Measurements from ENCODE around the gene ZNF22.
A peak's percentile ranks its signal among the peaks of the same experiment; 100 is the strongest.

The ZNF22 gene

DNA sequence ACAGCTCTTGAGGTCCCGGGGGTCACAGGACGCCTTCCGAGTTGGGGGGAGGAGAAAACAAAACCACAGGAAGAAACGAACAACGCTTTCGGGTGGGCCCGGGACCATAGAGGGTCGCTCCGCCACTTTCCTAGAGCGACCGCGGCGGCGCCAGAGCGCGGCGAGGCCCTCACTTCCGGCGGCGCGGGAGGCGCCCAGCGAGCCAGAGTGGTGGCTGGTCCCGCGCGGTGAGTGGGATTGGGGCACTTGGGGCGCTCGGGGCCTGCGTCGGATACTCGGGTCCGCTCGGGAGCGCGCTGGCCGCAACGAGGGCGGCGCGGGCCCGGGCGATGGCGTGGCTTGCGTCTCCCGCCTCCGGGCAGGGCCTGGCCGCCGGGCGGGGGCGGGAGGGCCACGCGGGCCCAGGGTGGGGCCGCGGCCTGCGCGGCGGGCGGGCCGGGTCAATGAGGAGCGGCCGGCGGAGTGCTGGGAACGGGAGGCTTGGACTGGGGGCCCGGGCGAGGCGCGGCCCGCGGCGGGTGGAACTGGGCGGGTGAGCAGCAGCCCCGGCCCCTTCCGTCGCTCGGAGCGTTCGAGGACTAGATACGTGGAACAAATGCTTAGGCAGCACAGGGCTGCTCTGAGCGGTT is at the start of gene ZNF22:
ZNF22 (plus strand) TSS at position 172 of the 629 bp plus-strand sequence. CDS start 2,446 bp downstream, outside the sequence.
- DNase-seq: peak; percentile 66

DNA sequence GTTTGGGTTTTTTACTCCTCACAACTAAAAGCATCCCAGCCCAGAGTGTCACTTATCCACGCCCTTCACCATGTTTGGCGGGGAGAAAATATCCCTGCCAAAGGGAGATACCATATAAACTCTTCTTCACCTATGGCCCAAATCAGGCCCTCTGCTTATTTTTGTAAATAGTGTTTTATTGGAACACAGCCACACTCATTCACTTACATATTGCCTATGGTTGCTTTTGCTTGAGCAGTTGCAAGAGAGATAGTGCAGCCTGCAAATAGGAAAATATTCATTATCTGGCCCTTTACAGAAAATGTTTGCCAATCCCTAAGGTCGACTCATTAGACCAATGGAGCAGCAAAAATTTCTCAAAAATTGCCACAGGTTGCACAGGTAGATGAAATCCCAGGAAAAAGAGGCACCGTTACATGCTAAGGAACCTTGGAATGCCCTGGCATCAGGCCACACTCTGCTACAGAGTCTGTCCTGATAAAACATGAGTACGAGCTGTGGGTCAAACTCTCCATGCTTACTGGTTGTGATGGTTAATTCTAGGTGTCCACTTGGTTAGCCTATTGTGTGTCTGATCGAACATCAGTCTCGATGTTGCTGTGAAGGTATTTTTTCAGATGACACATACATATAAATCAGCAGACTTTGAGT is 49.0 kb upstream of the ZNF22 start:
- no peak for DNase-seq

DNA sequence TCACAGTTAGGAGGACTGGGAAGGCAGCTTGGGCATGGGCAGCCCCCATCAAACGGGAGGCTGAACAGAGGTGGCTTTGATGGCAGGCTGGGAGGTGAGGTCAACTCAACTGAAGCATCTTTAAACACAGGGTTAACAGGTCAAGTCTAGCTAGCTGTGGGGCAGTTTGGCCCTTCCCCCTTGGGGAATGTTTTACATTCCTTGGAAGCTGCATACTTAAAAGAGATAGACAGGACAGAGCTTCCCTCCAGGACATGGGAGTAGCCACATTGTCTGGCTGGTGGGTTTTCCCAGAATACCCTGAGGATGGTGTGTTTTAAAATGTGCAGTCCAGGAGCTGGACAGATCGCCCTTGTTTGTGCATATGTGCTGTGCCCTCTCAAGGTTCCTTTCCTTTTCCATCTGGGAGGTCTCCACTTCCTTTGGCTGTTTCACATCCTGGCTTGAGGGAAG is 47.9 kb upstream of the ZNF22 start:
- DNase-seq: no peak

DNA sequence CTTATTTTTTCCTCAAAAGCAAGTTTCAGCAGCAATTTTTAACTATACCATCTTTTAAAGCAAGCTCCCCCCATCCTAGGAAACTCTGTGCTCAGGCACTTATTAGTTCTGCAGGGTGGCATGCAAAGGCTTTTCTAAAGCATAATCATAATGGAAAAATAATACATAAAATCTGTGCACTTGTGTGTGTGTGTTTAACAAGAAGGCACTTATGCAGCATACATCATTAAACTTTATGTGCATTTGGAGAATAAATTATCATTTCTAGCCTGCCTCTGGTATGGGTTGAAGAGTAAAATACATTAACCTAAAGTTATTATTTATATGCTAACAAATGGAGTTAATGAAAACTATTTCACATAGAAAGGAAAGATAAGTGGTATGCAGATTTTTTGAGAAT is 46.7 kb upstream of the ZNF22 start:
- DNase-seq: no peak

DNA sequence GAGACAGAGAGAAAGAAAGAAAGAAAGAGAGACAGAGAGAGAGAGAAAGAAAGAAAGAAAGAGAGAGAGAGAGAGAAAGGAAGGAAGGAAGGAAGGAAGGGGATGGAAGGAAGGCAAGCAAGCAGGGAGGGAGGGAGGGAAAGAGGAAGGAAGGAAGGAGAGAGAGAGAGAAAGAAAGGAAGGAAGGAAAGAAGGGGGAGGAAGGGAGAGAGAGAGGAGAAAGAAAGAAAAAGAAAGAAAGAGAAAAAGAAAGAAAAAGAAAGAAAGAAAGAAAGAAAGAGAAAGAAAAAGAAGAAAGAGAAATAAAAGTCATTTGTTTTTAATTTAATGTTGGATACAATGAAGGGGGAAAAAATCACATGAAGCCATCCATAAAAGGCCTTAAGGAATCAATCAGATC is 45.8 kb upstream of the ZNF22 start:
- DNase-seq: no peak

DNA sequence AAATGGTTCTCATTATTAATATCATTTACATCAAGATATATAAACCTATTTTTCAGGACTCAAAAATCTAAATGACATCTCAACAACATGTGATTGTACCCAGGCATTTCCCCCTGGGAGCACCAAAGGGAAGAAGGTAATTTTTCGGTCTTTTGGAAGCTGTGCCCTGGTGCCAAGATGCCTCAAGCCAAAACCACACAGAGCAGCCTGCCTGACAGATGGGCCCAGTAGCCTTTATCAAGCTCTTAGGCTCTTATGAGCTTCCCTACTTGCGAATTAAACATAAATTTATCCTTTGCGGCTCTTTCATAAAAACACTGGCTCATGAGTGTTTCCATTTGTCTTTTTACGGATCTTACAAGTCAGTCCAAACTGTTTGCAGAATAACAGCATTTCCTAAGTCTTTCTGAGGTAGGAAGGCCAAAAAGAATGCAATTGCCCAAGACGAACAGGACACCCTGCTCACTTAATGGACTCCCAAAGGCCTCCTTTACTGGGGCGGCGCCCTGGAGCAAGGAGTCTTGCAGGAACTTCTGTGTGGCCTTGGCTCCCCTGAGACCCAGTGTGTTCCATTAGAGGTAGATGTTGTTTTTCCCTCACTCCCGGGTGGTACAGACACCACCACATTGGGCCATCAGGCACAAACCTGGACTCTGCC is 45.2 kb upstream of the ZNF22 start:
- no peak for DNase-seq

DNA sequence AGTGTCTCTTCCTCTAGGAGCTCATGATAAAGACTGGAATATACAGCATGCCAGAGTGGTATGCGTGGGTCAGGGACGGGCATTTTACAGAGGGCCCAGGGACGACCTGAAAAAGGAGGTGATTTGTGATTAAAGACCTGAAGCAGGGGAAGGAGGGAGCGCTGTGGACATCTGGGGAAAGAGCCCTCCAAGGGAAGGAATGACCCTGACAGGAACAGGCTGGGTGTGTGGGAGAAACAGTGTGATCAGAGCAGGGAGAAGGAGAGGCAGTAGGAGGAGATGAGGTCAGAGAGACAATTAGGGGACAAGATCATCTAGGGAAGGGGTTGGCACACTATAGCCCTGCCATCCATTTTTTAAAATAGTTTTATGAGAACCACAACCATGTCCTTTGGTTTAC is 44.5 kb upstream of the ZNF22 start:
- no peak for DNase-seq

DNA sequence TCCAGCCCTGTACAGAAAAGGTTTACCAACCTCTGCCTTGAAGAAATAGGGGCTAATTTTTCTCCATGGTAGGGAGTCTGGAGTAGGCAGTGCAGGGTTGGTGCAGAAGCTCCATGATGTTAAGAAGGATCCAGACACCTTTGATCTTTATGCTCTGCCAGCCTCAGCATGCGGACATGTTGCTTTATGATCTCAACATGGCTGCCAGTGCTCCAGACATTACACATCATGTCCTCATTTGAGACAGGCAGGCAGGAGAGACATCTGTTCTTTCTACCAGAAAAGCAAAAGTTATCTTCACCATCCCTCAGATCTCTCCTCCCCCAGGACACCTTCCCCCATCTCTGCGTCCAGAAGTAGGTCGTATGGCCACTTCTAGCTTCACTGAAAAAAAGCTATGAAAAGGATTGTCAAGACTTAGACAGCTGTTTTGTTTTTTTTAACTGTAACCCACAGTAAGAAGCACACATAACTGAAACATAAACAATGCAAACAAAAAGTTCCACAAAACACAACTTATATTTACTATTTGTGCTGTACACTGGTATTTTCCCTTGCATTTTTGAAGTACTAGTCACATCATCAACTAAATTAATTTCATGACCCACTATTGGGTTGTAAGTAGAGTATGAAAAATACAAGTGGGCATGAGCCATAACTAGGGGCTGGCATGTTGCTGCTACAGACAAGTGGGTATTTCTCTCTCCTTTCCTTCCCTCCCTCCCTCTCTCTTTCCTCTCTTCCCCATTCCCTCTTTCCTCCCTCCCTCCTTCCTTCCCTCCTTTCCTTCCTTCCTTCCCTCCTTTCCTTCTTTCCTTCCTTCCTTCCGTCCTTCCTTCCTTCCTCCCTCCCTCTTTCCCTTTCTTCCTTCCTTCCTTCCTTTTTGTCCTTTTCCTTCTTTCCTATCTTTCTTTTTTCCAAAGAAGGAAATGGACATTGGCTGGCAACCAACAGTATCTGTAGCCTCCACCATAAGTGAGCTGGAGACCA is 43.7 kb upstream of the ZNF22 start:
- DNase-seq: no peak

DNA sequence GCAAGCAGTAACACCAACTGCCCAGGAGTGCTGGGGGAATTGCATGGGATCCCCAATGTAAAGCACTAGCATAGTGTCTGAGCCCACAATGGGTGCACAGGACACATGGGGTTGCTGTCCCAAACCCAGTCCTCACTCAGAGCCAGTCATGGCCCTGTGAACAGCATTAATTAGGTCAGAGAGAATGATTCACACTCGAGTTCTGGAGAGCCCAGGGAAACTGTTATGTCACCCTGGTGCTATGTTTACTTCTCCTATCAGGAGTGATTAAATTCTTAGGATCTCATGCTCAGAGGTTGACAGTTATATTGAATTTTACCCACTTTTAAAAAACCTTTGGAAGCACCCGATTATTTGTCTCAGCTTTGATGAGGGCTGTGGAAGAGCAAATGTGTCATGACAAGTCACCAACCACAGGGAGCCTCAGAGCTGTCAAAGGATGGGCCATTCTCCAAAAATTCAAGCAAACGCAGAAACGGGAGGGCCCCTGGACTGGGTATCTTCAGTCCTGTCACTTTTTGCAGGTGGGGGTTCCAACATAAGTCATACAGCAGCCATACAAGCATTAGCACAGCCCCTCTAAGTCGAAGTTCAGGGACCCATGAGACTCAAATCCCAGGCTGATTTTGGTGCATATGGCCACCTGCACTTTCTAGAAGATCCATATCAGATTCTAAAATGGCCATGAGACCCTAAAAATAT is 42.4 kb upstream of the ZNF22 start:
- no peak for DNase-seq

DNA sequence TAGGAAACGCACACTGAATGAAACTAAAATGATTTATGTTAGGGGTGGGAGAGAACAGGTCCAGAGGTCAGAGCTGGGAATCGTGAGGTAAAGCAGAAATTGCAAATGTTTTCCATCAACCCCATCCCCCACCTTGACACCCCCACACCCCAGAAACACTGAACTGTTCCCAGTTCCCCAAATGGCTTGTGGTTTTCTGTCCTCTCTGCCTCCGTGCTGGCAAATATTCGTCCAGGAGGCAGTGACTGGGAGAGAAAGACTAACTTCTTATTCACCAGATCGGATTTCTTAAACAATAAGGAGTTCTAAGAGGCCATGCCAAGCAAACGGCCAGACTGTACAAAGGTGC is 41.9 kb upstream of the ZNF22 start:
- no peak for DNase-seq

DNA sequence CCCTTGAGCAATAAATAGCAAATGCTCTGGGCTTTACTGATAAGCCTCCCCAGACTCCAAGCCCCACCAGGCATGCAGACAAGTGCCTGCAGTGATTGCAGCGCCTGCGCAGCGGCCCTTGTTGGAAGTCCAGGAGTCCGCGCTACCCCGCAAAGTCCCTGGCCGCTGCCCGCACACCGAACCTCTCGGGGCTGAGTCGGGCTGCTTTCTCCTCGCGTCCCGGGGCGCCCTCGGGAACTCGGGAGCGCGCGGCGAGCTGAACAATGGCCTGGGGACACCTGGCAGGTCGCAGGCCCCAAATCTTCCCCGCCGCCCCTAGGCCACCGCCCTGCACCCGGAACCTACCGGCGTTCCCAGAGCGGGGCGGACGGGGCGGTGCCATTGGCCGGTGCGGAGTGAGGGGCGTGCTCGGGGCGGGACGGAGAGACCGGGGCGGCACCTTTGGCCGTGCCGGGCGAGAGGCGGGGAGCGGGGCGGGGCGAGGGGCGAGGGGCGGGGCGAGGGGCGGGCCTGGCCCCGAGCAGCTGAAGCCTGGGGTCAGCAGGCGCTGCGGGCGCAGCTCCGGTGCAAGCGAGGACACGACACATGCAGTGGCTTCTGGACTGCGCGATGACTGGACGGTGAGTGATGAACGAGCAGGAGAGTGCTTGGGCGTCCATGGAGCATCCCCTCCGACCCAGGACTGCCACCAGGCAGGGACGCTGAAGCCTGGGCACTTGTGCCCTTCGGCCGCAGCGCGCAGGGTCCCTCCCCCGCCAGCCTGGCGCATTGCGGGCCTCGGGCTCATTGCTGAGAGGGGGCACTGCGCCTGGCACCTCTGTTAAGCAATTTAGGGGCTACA is 41.3 kb upstream of the ZNF22 start, which contains the start of gene RASSF4:
RASSF4 (plus strand) TSS at position 556 of the 841 bp plus-strand sequence. CDS start 10,401 bp downstream, outside the sequence.
- peak; percentile 94 for DNase-seq

DNA sequence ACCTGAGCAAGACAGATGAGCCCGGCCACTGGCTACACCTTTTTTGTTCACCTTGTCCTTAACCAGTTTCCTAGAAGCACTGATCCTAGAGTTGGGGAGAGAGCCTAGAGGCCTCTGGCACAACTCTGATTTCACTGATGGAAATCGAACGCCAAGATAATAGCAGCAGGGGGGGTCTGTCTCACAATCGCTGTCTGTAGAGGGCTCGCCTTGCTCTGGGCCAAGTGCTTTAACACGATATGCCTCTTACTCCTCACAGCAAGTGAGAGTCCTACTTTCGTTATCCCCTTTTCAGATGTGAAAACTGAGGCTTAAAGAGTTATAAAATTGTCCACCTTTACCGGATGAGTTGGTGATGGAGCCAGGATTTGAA is 40.6 kb upstream of the ZNF22 start:
- no peak for DNase-seq

DNA sequence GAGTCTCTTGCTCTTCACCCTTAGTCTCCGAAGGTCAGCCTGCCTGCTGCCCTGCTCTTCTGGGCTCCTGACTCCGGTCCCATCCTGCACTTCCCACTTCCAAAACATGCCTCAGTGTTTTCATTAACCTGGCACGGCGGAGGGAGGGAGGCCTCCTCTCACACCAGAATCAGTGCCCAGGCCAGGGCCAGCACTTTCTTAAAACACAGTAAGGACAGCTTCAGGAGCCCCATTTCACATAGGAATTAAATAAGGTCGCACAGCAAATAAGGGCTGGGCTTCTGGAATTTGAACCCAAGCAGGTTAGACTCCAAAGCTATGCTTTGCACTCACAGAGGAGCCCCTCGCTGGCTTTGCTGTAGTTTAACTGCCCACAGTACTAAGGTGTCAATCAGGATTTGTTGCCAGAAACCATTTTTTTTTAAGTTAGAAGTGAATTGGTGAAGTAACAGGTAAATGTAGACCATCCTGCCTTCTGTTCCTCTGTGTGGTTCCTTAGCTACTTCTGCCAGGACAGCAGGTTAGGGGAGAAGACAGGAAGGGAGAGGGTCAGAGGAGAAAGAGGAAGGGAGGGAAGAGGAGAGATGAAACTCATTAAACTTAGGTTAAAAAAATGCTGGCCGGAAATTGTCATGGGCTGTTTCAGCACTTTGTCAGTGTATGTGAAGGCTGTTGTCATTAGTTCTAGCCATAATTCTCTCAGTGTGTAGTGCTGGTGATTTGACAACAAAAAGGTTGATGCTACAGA is 40.1 kb upstream of the ZNF22 start:
- no peak for DNase-seq

DNA sequence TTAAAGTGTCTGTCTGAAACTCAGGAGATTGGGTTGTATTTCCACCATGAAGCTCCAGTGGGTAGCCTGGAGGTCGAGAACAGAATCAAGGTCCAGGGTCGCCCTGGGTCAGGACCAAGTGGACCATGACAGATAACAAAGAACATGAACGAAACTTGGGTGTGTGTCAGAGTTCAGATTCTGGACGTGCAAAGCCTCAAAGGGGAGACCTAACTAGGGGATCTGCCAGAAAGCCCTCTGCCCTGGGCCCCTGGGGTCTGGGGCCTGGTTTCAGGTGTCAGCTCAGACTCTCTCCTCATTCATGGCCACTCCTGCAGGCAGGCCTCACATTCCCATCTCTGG is 39.5 kb upstream of the ZNF22 start:
- no peak for DNase-seq

DNA sequence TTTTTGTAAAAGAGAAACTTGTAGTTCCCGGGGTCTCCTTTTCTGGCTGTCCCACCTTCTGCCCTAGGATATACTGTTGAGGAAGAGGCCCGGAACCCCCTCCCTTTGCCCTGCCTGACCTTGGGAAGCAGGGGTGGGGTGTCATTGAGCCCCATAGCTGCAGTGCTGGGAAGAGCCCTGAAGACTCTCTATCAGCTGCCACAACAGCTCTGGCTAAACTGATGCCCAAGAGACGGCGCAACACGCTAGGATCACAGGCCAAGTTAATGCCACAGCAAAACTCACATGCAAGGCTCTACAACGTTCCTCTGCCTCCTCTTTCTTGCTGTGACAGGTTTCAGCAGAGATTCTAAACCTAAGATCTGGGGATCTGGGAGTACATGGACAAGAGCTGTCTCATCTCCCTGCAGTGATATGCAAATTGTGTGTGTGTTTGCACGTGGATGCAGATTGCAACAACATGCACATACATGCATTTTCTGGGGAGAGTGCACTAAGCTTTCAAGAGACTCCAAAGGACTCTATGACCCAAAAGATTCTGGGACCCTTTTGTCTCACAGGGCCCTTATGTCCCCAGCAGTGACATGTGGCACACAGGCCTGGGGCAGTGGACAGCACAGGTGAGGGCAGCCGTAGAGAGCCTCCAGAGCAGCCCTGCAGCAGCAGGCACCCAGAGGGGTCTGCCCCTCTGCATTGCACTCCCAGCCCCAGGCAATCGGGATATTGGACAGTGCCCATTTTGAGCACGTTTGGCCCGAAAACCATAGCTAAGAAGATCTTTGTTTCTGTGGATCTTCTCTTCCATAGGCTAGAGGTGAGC is 38.6 kb upstream of the ZNF22 start:
- DNase-seq: no peak

DNA sequence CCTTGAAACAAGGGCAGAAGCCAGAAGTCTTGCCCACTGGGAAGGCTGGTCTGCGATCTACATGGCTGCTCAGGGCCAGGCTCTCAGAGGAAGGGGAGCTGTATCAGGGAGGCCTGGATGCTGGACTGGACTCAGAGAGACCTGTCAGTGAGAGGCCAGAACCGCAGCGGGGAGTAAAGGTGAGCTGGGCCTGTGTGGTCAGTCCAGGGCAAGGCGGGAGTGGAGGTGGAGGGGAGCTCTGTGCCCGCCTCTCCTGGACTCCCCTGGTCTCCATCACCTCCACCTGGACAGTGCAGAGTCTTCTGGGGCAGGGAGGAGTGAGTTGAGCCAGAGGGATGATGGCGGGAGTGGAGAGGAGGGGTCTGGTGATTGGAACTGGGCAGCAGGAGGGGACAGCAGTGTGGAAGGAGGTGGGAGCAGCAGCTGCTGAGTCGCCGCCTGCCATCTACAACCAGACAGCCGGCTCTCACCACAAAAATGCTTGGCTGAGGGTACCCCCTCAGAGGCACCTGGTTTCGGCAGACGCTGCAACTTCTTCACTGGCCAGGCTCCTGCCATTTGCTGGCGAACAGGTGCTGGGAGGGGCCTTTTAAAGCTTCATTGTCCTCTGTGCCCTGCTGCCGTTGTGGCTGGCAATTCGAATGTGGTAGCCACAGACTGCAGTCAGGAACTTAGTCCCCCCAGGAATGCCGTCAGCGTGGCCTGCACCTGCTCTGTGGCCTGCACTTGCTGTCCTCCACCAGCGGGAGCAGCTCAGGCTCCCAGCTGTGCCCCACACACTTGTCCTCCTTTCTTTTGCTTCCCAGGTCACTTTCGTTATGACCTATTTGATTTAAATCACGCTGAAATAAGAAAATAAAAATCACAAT is 37.6 kb upstream of the ZNF22 start:
- DNase-seq: no peak

DNA sequence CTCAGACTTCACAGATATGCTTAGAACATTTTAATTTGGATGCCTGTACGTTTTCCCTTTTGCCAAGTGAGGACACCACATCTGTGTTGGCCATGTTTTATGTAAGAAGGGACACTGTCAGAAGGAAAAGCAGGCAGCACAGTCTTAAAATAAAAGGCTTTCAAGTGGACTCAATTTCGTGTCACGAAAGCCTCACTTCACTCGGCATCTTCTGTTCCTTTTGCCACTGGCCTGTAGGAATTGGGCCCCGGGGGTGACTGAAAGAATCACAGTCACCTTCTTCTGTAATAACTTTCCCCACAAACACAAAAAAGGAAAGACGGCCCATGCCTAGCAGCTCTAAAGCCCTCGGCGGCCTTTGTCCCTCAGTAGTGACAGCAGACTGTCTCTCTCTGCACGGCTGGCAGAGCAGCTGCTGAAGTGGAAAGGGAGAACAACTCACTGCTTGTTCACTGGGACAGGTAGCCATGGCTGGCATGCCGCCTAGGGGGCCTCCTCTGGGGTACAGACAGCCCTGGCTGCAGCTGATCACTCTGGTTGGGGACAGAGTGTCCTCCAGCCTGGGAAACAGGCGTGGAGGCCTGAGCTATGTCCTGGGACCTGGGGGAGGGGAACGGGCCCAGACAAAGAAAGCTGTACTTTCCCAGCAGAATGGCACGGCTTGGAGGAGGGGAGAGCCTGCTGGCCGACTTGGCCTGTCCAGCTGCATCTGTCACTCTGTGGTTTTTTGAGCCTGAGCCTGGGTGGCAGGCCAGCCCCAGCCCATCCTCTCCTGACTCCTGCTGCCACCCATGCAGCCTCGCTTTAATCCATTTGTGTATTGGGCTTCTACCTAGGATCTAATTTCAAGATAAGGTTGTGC is 36.7 kb upstream of the ZNF22 start:
- no peak for DNase-seq

DNA sequence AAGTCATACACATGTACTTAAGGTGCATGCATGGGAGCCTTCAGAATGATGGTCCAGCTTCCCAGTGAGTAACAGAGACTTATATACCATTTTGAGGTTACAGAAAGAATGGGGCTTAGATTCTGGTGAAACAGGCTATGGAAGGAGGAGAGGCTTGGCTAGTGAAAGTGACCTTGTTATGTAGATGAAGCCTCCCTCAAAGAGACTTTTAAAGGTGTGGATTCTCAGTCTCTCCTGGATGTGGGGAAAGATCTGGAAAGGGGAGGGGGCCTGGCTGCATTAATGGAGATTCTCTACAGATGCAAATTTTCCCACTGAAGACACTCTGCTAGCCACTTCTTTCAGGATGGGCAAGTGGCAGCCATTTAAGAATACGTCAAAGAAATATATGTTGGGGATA is 35.6 kb upstream of the ZNF22 start:
- no peak for DNase-seq

Measured in activated naive CD4-positive, alpha-beta T cell treated with Interleukin-2 at 50 U/mL for 16 hours (primary cell).